Suprapubic skin (tissue), 3 donors: ENCODE results near the gene FAM200B.

Experiments used
- CTCF ChIP-seq, 2 donors: fragments of 200-600 bp in 1 of 2; fragments of 450-650 bp in 1 of 2; sonication (generic) in 1 of 2; IDR thresholded peaks; one replicate each; pipeline ENCODE4 v1.5.1; 2016 to 2019; ENCODE audit warnings: antibody characterized with exemption in 2 of 2, mild to moderate bottlenecking in 1 of 2, moderate library complexity in 1 of 2
- POLR2A ChIP-seq, 2 donors: fragments of 450-650 bp; IDR thresholded peaks; one replicate each; pipeline ENCODE4 v1.6.1; 2017; ENCODE audit warnings: antibody characterized with exemption in 2 of 2, mild to moderate bottlenecking in 2 of 2, moderate library complexity in 2 of 2

- no peak for TF ChIP-seq CTCF (IDR thresholded peaks at IDR 0.05)
- TF ChIP-seq POLR2A (IDR thresholded peaks at IDR 0.05): no peak
Measured at GRCh38 chr4:15670576-15670975, 11.1 kb upstream of the FAM200B start.
